ENCODE results near the gene MS4A5. TPM values are rescaled to one million over a fixed set of nuclear protein-coding genes. Genes with fewer than 3 reads are reported as not detected.
"Not testable (repeated sequence)": the region's sequence is repeated elsewhere in the genome, so short reads cannot be mapped to it uniquely, and the experiment has no call there.

The MS4A5 gene, protein sequence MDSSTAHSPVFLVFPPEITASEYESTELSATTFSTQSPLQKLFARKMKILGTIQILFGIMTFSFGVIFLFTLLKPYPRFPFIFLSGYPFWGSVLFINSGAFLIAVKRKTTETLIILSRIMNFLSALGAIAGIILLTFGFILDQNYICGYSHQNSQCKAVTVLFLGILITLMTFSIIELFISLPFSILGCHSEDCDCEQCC
- not detected in 2 replicates for total RNA-seq (2014; rRNA removed; shearing (Covaris generic); ENCODE audit: low replicate concordance)

DNA sequence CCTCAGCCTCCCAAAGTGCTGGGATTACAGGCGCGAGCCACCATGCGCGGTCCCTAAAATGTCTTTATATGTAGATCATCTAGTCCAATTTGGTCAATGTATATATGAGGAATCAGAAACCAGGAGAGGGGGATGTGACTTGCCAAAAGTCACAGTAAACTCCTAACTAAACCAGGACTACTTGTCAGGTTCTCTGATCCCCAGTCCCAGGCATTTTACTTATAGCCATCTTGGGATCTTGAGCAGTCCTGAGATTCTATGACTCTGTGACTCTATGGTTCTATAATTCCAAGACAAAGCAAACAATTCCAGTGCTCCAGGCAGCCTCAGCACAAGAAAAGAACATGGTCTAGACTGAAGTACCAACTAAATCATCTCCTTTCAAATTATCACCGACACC lies at the start of gene MS4A5:
TSS of gene MS4A5 (plus strand) at position 301 of the 400 bp plus-strand sequence. CDS start 103 bp downstream, outside the sequence.
- in situ Hi-C loops (cut with HindIII; ENCODE audit: low pct_unique_long_range_greater_than_20kb, low sequenced_read_pairs): no loop called here
- DNase-seq (ENCODE audit: low read depth): no peak

DNA sequence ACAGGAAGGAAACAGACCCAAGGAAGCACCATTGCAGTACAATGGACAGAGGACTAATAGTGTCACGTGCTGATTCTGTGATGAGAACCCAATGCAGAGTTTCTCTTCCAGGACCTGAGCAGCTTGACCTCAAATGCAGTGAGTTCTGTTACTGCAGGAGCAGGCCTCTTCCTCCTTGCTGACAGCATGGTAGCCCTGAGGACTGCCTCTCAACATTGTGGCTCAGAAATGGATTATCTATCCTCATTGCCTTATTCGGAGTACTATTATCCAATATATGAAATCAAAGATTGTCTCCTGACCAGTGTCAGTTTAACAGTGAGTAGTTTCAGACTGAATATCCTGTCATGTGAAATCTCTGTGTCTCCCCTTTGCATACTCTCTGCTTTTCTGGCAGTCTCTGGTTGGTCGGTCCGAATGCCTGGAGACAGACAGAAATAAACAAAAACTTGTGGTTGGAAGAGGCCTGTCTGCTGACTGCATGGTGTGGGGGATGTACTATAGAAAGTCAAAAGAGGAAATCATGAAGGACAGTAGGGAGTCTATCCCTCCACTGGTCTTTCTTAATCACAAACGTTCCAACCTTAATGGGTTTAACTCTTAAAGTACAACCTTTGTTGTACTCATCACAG lies 40.0 kb upstream of the MS4A5 start:
- no peak for DNase-seq (ENCODE audit: low read depth)
- in situ Hi-C loops (cut with HindIII; ENCODE audit: low pct_unique_long_range_greater_than_20kb, low sequenced_read_pairs): no loop called here

DNA sequence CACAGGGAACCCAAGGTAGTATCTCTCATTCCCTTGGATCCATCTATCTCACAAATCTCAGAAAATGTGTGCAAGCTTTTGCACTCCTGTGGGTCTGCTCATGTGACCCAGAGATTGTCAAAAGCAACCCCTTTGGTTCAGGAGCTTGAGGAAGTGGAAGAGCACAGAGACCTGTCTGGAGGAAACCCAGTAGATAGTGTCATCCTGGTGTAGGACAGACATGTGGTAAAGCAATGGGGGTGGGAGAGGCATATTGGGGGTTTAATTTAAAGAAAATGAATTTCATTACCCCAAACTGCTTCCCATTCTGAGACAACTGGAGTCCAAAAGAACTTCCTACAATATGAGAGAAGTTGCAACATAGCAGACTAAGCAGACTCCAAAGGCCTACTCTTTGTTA lies 39.0 kb upstream of the MS4A5 start:
- DNase-seq (ENCODE audit: low read depth): no peak
- in situ Hi-C loops (cut with HindIII; ENCODE audit: low pct_unique_long_range_greater_than_20kb, low sequenced_read_pairs): no loop called here

DNA sequence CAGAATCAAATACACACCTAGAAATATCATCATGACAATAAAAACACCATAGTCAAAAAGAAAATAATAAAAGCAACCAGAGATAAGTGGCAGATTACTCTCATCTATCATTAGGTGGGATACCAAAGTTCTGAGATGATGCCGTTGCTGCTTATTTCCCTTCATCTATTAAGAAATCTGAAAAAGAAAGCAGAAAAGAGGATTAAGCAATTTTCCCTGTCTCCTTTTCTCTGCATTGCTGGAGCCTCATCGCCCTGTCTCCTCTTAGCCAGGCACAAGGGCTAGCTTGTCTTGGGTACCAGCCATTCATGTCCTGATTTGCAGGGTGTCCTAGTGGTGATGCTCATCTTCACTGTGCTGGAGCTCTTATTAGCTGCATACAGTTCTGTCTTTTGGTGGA lies 37.0 kb upstream of the MS4A5 start:
- no peak for DNase-seq (ENCODE audit: low read depth)
- in situ Hi-C loops (cut with HindIII; ENCODE audit: low pct_unique_long_range_greater_than_20kb, low sequenced_read_pairs): no loop called here

DNA sequence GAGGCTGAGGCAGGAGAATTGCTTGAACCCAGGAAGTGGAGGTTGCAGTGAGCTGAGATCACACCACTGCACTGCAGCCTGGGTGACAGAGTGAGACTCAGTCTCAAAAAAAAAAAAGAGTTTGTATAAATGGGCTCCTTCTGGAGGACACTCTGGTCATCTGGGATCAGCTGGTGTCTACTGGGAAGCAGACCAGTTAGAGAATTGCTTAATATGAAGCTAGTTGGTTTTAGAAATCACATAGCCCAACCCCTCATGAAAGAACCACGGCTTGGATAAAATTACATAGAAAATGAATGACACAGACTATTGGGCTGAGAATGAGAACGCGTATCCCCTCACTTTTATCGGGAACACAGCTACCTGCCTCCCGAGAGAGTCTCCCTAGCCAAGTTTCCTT lies 36.4 kb upstream of the MS4A5 start:
- in situ Hi-C loops (cut with HindIII; ENCODE audit: low pct_unique_long_range_greater_than_20kb, low sequenced_read_pairs): no loop called here
- no peak for DNase-seq (ENCODE audit: low read depth)

DNA sequence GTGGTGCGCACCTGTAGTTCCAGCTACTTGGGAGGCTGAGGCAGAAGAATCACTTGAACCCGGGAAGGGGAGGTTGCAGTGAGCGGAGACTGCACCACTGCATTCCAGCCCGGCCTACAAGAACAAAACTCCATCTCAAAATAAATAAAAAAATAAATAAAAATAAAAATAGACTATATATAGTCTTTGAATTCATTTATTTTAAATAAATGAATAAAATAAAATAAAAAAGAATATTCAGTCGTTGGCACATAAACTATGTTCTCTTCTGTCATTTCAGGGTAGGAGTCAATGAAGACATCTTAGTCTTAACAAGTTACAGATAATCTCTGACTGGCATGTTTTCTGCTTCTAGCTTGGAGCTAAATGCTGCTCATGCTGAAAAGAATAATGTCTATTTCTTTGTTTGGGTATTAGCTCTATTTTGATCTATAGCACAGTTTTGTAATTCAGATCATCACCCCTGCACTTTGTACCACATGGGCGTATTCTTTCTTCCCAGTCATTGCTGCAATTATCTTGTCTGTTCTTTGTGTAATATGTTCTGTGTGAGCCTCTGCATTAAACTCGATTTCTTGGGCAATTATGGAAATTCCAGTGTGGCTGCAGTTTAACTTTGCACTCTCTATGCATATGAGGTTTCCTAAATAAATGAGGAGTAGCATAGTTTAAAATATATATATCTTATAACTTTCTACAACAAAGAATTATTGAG lies 34.5 kb upstream of the MS4A5 start:
- DNase-seq (ENCODE audit: low read depth): no peak
- in situ Hi-C loops (cut with HindIII; ENCODE audit: low pct_unique_long_range_greater_than_20kb, low sequenced_read_pairs): no loop called here

DNA sequence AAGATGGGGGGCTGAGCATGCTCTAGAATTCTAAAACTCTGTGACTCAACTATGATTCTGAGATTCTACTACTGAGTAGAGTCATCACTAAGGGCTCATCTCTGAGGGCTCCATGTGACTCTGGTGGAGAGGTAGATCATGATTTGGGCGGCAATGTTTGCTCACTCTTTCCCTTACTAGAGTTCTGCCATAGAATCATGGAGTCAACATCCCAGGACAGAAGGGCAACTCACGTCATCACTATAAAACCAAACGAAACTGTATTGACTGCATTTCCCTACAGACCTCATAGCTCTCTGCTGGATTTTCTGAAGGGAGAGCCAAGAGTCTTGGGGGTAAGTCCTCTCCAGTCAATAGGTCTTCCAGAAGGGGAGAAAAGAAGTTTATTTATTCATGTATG lies 33.0 kb upstream of the MS4A5 start, which contains the start of gene MS4A14:
TSS of gene MS4A14 (plus strand) at position 78 of the 400 bp plus-strand sequence. CDS start at position 198, 120 bp downstream.
- in situ Hi-C loops (cut with HindIII; ENCODE audit: low pct_unique_long_range_greater_than_20kb, low sequenced_read_pairs): no loop called here
- no peak for DNase-seq (ENCODE audit: low read depth)

DNA sequence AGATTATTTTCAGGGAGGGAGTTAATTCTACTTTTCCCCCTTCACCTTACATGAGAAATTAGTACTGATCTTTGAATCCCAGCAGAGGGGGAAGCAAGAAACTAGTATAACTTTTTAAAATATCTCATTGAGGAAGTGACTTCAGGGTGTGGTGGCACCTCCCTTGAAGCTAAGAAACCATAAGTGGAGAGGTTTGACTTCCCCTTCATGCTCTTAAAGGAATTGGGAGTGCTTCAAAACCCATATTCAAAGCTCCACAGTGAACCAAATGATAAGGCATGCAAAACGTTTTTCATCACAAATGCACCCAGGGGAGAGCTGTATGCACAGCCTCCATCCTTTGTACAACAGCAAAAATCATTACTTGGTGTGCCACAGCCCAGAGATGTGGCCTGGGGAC lies 32.6 kb upstream of the MS4A5 start:
- in situ Hi-C loops (cut with HindIII; ENCODE audit: low pct_unique_long_range_greater_than_20kb, low sequenced_read_pairs): no loop called here
- DNase-seq (ENCODE audit: low read depth): no peak

DNA sequence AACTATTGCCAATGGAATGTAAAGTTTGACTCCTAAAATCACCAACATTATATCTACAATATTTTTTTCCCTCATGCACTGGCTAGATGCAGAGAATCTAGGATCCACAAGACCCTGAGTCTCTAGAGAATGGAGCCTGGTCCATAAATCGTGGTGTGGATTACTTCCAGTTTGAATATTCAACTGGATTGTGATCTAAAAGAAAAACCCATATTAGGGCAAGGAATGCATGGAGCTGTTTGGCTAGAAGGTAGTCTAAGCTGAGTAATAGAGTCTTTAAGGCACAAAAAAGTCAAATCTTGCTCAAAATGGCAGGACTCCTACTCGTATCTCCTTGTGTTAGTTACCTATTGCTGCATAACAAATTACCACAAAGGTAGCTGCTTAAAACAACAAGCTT lies 9.4 kb upstream of the MS4A5 start:
- in situ Hi-C loops (cut with HindIII; ENCODE audit: low pct_unique_long_range_greater_than_20kb, low sequenced_read_pairs): no loop called here
- no peak for DNase-seq (ENCODE audit: low read depth)

DNA sequence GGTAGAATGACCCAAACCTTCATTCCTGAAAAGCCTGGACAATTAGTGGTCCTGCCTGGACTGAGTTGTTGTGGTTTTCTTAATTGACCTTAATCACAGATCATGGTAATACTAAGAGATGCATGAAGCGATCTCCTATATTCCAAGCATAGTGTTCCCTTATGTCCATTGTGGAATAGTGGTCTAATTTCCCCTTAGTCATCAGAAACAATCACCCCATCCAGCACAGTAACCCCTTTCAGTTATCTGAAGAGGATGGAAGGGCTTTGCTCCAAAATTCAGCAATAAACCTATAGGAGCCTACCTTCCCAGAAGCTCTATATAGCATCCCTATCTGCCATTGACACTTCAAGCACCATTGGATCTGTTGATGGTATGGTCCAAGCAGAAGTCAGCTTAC lies 6.8 kb upstream of the MS4A5 start:
- DNase-seq (ENCODE audit: low read depth): no peak
- in situ Hi-C loops (cut with HindIII; ENCODE audit: low pct_unique_long_range_greater_than_20kb, low sequenced_read_pairs): no loop called here

DNA sequence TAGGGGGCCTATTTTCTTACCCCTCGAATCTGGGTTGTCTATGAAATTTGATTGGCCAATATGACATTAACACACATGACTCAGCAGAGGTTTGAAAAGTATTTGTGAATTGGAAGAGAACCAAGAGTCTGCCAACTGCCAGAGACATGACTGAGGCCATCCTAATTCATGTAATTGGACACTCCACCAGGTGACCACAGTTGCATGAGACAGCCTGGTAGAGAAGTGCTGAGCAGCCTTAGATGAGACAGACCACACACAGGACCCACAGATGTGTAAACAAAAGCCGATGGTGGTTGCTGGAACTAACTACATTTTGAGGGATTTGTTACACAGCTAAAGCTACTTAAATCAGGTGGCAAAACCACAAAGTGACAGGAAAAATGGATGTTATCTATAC lies 855 bp upstream of the MS4A5 start:
- peak; percentile 2 for DNase-seq (ENCODE audit: low read depth)
- in situ Hi-C loops (cut with HindIII; ENCODE audit: low pct_unique_long_range_greater_than_20kb, low sequenced_read_pairs): no loop called here

DNA sequence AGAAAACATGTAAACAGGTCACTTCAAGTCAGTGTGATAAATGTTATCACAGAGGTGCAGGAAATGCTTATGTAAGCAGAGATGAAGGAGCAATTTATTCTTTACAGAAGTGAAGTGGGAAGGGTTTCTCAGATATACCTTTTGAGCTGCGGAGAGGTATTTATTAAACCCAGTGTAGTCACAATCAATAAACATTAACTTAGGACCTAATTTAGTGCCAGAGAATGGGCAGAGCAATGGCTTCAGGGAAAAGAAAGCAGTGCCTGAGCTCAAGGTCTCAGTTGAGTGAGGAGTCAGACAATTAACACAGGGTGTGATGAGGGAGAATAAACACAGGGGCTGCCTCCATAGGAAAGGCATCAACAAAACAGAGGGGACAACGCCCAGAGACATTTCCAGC lies 1.9 kb downstream of the MS4A5 start:
- in situ Hi-C loops (cut with HindIII; ENCODE audit: low pct_unique_long_range_greater_than_20kb, low sequenced_read_pairs): no loop called here
- DNase-seq (ENCODE audit: low read depth): no peak

DNA sequence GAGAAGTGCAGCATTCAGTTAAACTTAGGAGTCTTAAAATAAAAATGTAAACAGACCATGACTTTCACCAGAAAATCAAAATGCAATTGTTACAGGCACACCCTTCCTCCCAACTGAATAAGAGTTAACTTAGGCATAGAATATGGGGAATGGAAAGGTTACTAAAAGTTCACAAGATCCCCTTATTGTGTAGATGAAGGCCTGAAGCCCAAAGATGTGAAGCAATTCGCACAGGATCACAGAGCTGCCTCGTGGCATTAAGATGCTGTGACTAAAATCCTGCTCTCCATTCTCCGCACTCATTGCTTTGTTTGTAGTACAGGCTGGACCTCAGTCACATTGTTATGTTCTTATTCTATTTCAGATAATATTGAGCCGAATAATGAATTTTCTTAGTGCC lies 4.0 kb downstream of the MS4A5 start:
- in situ Hi-C loops (cut with HindIII; ENCODE audit: low pct_unique_long_range_greater_than_20kb, low sequenced_read_pairs): no loop called here

DNA sequence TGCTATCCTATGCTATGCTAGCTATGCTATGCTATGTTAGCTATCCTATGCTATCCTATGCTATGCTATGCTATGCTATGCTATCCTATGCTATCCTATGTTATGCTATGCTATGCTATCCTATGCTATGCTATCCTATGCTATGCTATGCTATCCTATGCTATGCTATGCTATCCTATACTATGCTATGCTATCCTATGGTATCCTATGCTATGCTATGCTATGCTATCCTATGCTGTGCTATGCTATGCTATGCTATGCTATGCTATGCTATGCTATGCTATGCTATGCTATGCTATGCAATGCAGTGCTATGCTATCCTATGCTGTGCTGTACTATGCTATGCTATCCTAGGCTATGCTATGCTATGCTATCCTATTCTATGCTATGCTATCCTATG lies 17.7 kb downstream of the MS4A5 start:
- in situ Hi-C loops (cut with HindIII; ENCODE audit: low pct_unique_long_range_greater_than_20kb, low sequenced_read_pairs): no loop called here
- no peak for DNase-seq (ENCODE audit: low read depth)

More for the DNA sequence above, 4.0 kb downstream of the MS4A5 start:
- no peak for DNase-seq (ENCODE audit: low read depth)

DNA sequence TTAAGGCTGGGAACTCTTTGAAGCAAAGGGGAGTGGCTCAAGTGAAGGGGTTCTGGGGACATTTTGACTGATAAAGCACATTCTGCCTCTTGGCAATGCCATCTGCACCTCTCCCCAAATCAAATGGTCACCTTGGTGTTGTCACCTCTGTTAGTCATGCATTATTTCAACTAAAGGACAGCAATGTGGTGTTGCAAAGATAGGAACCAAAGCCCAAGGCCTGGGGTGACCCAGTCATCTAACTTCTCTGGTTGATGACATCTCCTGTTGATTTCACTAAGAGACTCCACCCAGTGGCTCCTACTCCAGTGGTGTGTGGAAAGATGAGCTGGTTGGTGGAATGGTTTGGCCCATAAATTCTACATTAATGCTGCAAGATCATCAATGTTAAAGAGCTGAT lies 18.5 kb downstream of the MS4A5 start:
- in situ Hi-C loops (cut with HindIII; ENCODE audit: low pct_unique_long_range_greater_than_20kb, low sequenced_read_pairs): no loop called here
- DNase-seq (ENCODE audit: low read depth): no peak

DNA sequence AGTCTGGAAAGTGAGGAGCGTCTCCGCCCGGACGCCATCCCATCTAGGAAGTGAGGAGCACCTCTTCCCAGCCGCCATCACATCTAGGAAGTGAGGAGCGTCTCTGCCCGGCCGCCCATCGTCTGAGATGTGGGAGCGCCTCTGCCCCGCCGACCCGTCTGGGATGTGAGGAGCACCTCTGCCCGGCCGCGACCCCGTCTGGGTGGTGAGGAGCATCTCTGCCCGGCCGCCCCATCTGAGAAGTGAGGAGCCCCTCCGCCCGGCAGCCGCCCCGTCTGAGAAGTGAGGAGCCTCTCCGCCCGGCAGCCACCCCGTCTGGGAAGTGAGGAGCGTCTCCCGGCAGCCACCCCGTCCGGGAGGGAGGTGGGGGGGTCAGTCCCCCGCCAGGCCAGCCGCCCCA lies 21.8 kb downstream of the MS4A5 start:
- in situ Hi-C loops (cut with HindIII; ENCODE audit: low pct_unique_long_range_greater_than_20kb, low sequenced_read_pairs): not testable (repeated sequence)

DNA sequence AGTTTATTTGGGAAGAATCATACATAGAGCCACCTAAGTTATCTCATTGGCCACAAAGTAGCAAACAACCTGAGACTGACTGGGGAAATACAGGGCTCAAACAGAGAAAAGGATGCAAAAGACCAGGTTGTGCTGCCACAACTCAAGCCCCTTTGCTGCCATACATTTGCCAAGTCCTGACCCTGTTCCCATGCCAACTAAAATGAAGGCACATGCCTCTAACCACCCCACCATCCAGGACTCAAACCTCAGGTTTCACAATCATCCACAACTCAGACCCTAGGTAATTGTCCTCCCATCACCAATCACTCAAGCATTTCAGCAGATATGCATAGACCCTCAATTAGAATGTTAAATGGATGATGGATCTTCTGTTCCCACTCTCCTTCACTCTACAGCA lies 24.8 kb downstream of the MS4A5 start:
- DNase-seq (ENCODE audit: low read depth): no peak
- in situ Hi-C loops (cut with HindIII; ENCODE audit: low pct_unique_long_range_greater_than_20kb, low sequenced_read_pairs): no loop called here

More for the DNA sequence above, 21.8 kb downstream of the MS4A5 start:
- DNase-seq (ENCODE audit: low read depth): not testable (repeated sequence)

DNA sequence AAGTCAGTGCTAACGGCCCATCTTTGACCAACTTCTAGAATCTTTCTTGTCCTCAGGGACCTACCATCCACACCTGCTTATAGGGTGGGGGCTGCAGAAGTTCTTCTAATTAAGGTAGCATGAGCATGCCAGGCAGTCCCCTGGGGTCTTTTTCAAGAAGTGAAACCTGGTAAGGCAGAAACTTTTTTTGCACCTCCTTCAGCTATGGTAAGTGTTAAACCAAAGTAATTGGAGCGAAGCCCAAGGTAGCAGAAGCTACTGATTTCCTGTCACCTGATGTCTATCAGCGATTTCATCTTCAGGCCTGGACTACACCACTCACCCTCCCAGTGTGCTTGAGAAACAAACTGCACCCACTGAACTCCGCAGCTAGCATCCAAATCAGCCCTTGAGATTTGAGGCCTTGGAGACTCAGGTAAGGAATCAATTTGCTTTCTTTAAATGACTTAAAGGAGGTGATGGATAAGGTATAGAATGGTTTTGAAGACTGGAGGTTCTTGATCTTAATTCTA lies 26.2 kb downstream of the MS4A5 start, which contains the start of gene MS4A1:
TSS of gene MS4A1 (plus strand) at position 317 of the 512 bp plus-strand sequence. CDS start 6,528 bp downstream, outside the sequence.
- in situ Hi-C loops (cut with HindIII; ENCODE audit: low pct_unique_long_range_greater_than_20kb, low sequenced_read_pairs): no loop called here
- DNase-seq (ENCODE audit: low read depth): no peak

DNA sequence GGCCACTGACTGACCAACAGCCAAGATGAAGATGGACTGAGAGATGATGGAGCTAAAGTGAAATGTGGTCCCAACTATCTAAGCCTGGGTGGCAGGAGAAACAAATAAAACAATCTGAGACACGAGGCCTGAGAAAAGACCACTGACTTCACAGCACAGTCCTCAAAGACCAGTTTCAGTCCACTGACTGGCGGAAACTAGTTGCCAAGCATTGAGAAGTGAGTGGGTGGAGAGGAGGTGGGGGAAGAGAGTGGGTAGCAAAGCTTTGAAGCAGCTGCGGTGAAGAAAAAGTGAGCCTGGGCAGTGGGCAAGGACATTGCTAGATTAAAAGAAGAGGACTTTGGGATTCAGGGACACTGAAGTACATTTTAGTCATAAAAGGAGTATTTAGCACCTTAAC lies 28.2 kb downstream of the MS4A5 start:
- in situ Hi-C loops (cut with HindIII; ENCODE audit: low pct_unique_long_range_greater_than_20kb, low sequenced_read_pairs): no loop called here
- DNase-seq (ENCODE audit: low read depth): no peak

All from Caki2 (cell line).